AG09309 (cell line): ENCODE data around the gene DNAJB4.
"Not testable (repeated sequence)": the region's sequence is repeated elsewhere in the genome, so short reads cannot be mapped to it uniquely, and the experiment has no call there.

Source experiments
- DNase-seq: peaks from one replicate; pipeline ENCODE4 v3.0.0-alpha.2; 2010; ENCODE audit warnings: low read depth
- H3K4me3 ChIP-seq: 2 replicates; pipeline ENCODE4 v1.5.1; 2011; ENCODE audit warnings: mild to moderate bottlenecking, low read depth, low read length, moderate library complexity; ENCODE audit not compliant: control insufficient read depth
- CTCF ChIP-seq: IDR thresholded peaks from 2 replicates; pipeline ENCODE4 v1.5.1; 2011; ENCODE audit warnings: mild to moderate bottlenecking, low read depth, low read length, inconsistent platforms; ENCODE audit not compliant: insufficient read depth, control insufficient read depth; ENCODE audit errors: missing control alignments

DNAJB4 gene

GRCh38 chr1:77987919-77988318 is 16.8 kb upstream of the DNAJB4 start:
- no peak for DNase-seq
- no peak overlapping the region for H3K4me3 ChIP-seq
- TF ChIP-seq CTCF, result no peak

- TF ChIP-seq CTCF, result no peak
- no peak overlapping the region for H3K4me3 ChIP-seq
- DNase-seq, result no peak
Measured at GRCh38 chr1:77989744-77990143, 15.0 kb upstream of the DNAJB4 start.

GRCh38 chr1:77990629-77991204 is 14.0 kb upstream of the DNAJB4 start:
- DNase-seq, result no peak
- no peak for TF ChIP-seq CTCF
- H3K4me3 ChIP-seq, result no peak overlapping the region

GRCh38 chr1:77991638-77992037 is 13.1 kb upstream of the DNAJB4 start:
- DNase-seq, result no peak
- no peak for TF ChIP-seq CTCF
- no peak overlapping the region for H3K4me3 ChIP-seq

GRCh38 chr1:77994117-77994705 is 10.5 kb upstream of the DNAJB4 start:
- H3K4me3 ChIP-seq, result no peak overlapping the region
- no peak for DNase-seq
- no peak for TF ChIP-seq CTCF

GRCh38 chr1:77996734-77997133 is 8.0 kb upstream of the DNAJB4 start:
- TF ChIP-seq CTCF, result no peak
- H3K4me3 ChIP-seq, result no peak overlapping the region
- DNase-seq, result no peak

- DNase-seq, H3K4me3 ChIP-seq: not testable (repeated sequence)
Measured at GRCh38 chr1:78000536-78000935, 4.2 kb upstream of the DNAJB4 start.
